Aorta (tissue), 5 donors: ENCODE results near the gene NTM. TPM values are rescaled to one million over a fixed set of nuclear protein-coding genes. Genes with fewer than 3 reads are reported as not detected.

ENCODE experiments used
- ATAC-seq: fragments of 200-7000 bp; cut with Tn5 transposase; one replicate; pipeline ENCODE4 v1.9.1; 2022; ENCODE audit warnings: moderate library complexity; ENCODE audit not compliant: low FRiP score
- DNase-seq, 2 donors: peaks; one replicate each; pipeline ENCODE4 v3.0.0-alpha.2; 2020
- H3K27ac ChIP-seq, 2 donors: one replicate each; pipeline ENCODE4 v1.5.1; 2013; ENCODE audit warnings: low read length in 2 of 2, mild to moderate bottlenecking in 2 of 2, moderate library complexity in 2 of 2, control low read depth in 1 of 2, inconsistent platforms in 1 of 2, low read depth in 1 of 2
- H3K27me3 ChIP-seq, 2 donors: one replicate each; pipeline ENCODE4 v1.6.1; 2013; ENCODE audit warnings: control low read depth in 1 of 2, low read length in 1 of 2, mild to moderate bottlenecking in 1 of 2, moderate library complexity in 1 of 2; ENCODE audit not compliant: insufficient read depth in 2 of 2, control insufficient read depth in 1 of 2
- H3K36me3 ChIP-seq, 2 donors: one replicate each; pipeline ENCODE4 v1.6.1; 2013; ENCODE audit warnings: control low read depth in 1 of 2, low read length in 1 of 2, mild to moderate bottlenecking in 1 of 2; ENCODE audit not compliant: insufficient read depth in 2 of 2, control insufficient read depth in 1 of 2
- H3K4me1 ChIP-seq, 2 donors: one replicate each; pipeline ENCODE4 v1.6.1; 2013; ENCODE audit warnings: low read length in 2 of 2, control low read depth in 1 of 2, mild to moderate bottlenecking in 1 of 2, moderate library complexity in 1 of 2; ENCODE audit not compliant: insufficient read depth in 2 of 2, control insufficient read depth in 1 of 2
- H3K4me3 ChIP-seq, 2 donors: one replicate each; pipeline ENCODE4 v1.5.1; 2013; ENCODE audit warnings: low read length in 2 of 2, control low read depth in 1 of 2, mild to moderate bottlenecking in 1 of 2
- H3K9me3 ChIP-seq: one replicate; pipeline ENCODE4 v1.6.1; 2013; ENCODE audit warnings: mild to moderate bottlenecking, low read length; ENCODE audit not compliant: control insufficient read depth
- WGBS, 2 donors: extraction: QIAGEN DNeasy Blood & Tissue Kit; methylation state at CpG; one replicate each; pipeline ENCODE4 v1.1.7; 2013; 5-methylcytosine and 5-hydroxymethylcytosine counted together
- intact Hi-C, 2 donors: fragments of 100-400 bp; cut with DNase I; formaldehyde crosslinking; loops; one replicate each; pipeline versions ENCODE4 v1.14.2 to v1.15.0; 2022
- polyA plus RNA-seq, 2 donors: library from polyadenylated mRNA; stranded (reverse); fragments of 200-250 nt; gene quantifications; one replicate each; pipeline ENCODE4 v1.2.3, GENCODE V29; 2013
- total RNA-seq, 2 donors: library from RNA; stranded (reverse); fragmentation: NEBNext Ultra II Directional; extraction: Animal tissue kit (Norgen Biotek cat#: 25700); gene quantifications; one replicate each; pipeline ENCODE4 v1.2.1, GENCODE V29; 2021
- donor health status: healthy with polysubstance abuse.
- donor health status: Bipolar disorder and iron deficiency.
- donor health status: DM: no; HTN: no; CAD: no.
- donor health status: DM: no; HTN: no; CAD: no.
- donor health status: DM: yes; HTN: yes; CAD: no.

NTM gene
- total and polyA plus RNA-seq, 4 donors = 0.28 to 5.3 (median 1.9) TPM; not detected in 1

GRCh38 chr11:131653260-131653659 is 282.8 kb downstream of the NTM start:
- DNase-seq (no peak), ATAC-seq (no peak)
- Histone ChIP-seq H3K9me3 (no peaks in the 10 kb centered on the region), H3K27ac (no peak overlapping the region), H3K4me3 (no peak overlapping the region), H3K36me3 (no peaks in the 10 kb centered on the region), H3K27me3 (no peaks in the 10 kb centered on the region), H3K4me1 (no peaks in the 10 kb centered on the region)
- intact Hi-C loops = no loop called here
- WGBS, 2 donors = 41 to 43% methylated on average over 5 of the region's 5 CpGs

- 93 to 96% methylated on average over 10 of the region's 10 CpGs for WGBS, 2 donors
- no peak overlapping the region for H3K4me3 ChIP-seq
- H3K36me3 ChIP-seq = no peaks in the 10 kb centered on the region
- H3K9me3 ChIP-seq = no peaks in the 10 kb centered on the region
- H3K4me1 ChIP-seq = no peaks in the 10 kb centered on the region
- DNase-seq (no peak), ATAC-seq (no peak)
- H3K27me3 ChIP-seq = no peaks in the 10 kb centered on the region
- H3K27ac ChIP-seq = no peak overlapping the region
- intact Hi-C loops = no loop called here
These were observed 284.4 kb downstream of the NTM start for GRCh38 chr11:131654849-131655248.

GRCh38 chr11:131656179-131656838 is 285.9 kb downstream of the NTM start:
- H3K27me3 ChIP-seq = no peaks in the 10 kb centered on the region
- H3K4me3 ChIP-seq = no peak overlapping the region
- H3K4me1 ChIP-seq = no peaks in the 10 kb centered on the region
- intact Hi-C loops = no loop called here
- no peak overlapping the region for H3K27ac ChIP-seq
- H3K36me3 ChIP-seq = no peaks in the 10 kb centered on the region
- WGBS, 2 donors = 59 to 69% methylated on average over 9 of the region's 9 CpGs
- H3K9me3 ChIP-seq = no peaks in the 10 kb centered on the region
- no peak for ATAC-seq
- no peak for DNase-seq

- no peak for DNase-seq
- Histone ChIP-seq H3K27me3 (no peaks in the 10 kb centered on the region), H3K27ac (no peak overlapping the region), H3K9me3 (no peaks in the 10 kb centered on the region), H3K4me3 (no peak overlapping the region), H3K36me3 (no peaks in the 10 kb centered on the region), H3K4me1 (no peaks in the 10 kb centered on the region)
- 57 to 66% methylated on average over 9 of the region's 9 CpGs for WGBS, 2 donors
- ATAC-seq = no peak
- intact Hi-C loops = no loop called here
These were observed 286.4 kb downstream of the NTM start for GRCh38 chr11:131656839-131657211.

- no peaks in the 10 kb centered on the region for H3K9me3 ChIP-seq
- no peak for ATAC-seq
- no peaks in the 10 kb centered on the region for H3K4me1 ChIP-seq
- no peaks in the 10 kb centered on the region for H3K27me3 ChIP-seq
- no peak overlapping the region for H3K4me3 ChIP-seq
- H3K36me3 ChIP-seq = no peaks in the 10 kb centered on the region
- 90% methylated on average over 17 of the region's 17 CpGs for WGBS, 2 donors
- H3K27ac ChIP-seq = no peak overlapping the region
- intact Hi-C loops = no loop called here
- no peak for DNase-seq
These were observed 288.0 kb downstream of the NTM start for GRCh38 chr11:131658414-131658813.

GRCh38 chr11:131658952-131659351 is 288.5 kb downstream of the NTM start:
- Histone ChIP-seq H3K4me3 (no peak overlapping the region), H3K27ac (no peak overlapping the region), H3K27me3 (no peaks in the 10 kb centered on the region), H3K9me3 (no peaks in the 10 kb centered on the region), H3K4me1 (no peaks in the 10 kb centered on the region), H3K36me3 (no peaks in the 10 kb centered on the region)
- intact Hi-C loops = no loop called here
- ATAC-seq = no peak
- 90 to 97% methylated on average over 2 of the region's 2 CpGs for WGBS, 2 donors
- DNase-seq = no peak

GRCh38 chr11:131659931-131660330 is 289.5 kb downstream of the NTM start:
- Histone ChIP-seq H3K27me3 (no peaks in the 10 kb centered on the region), H3K9me3 (no peaks in the 10 kb centered on the region), H3K27ac (no peak overlapping the region), H3K4me1 (no peaks in the 10 kb centered on the region), H3K36me3 (no peaks in the 10 kb centered on the region), H3K4me3 (no peak overlapping the region)
- intact Hi-C loops = no loop called here
- 91 to 94% methylated on average over 11 of the region's 11 CpGs for WGBS, 2 donors
- no peak for ATAC-seq
- DNase-seq = no peak

- no peaks in the 10 kb centered on the region for H3K27me3 ChIP-seq
- H3K9me3 ChIP-seq = no peaks in the 10 kb centered on the region
- no peak overlapping the region for H3K4me3 ChIP-seq
- 63 to 65% methylated on average over 3 of the region's 3 CpGs for WGBS, 2 donors
- H3K4me1 ChIP-seq = no peaks in the 10 kb centered on the region
- no peaks in the 10 kb centered on the region for H3K36me3 ChIP-seq
- ATAC-seq (no peak), DNase-seq (no peak)
- intact Hi-C loops = no loop called here
- H3K27ac ChIP-seq = no peak overlapping the region
These were observed 290.7 kb downstream of the NTM start for GRCh38 chr11:131661132-131661531.

- no peak overlapping the region for H3K27ac ChIP-seq
- H3K27me3 ChIP-seq = no peaks in the 10 kb centered on the region
- intact Hi-C loops = no loop called here
- no peak overlapping the region for H3K4me3 ChIP-seq
- ATAC-seq (no peak), DNase-seq (no peak)
- no peaks in the 10 kb centered on the region for H3K4me1 ChIP-seq
- 68 to 72% methylated on average over 13 of the region's 13 CpGs for WGBS, 2 donors
- H3K9me3 ChIP-seq = no peaks in the 10 kb centered on the region
- no peaks in the 10 kb centered on the region for H3K36me3 ChIP-seq
These were observed 292.0 kb downstream of the NTM start for GRCh38 chr11:131662317-131662972.
